ENCODE data around the gene FAM174C. TPM values are rescaled to one million over a fixed set of nuclear protein-coding genes. Genes with fewer than 3 reads are reported as not detected.
A peak's percentile ranks its signal among the peaks of the same experiment; 100 is the strongest.

The FAM174C gene
- total and polyA plus RNA-seq, 8 donors: 6.2 to 240 (median 78.1) TPM

DNA sequence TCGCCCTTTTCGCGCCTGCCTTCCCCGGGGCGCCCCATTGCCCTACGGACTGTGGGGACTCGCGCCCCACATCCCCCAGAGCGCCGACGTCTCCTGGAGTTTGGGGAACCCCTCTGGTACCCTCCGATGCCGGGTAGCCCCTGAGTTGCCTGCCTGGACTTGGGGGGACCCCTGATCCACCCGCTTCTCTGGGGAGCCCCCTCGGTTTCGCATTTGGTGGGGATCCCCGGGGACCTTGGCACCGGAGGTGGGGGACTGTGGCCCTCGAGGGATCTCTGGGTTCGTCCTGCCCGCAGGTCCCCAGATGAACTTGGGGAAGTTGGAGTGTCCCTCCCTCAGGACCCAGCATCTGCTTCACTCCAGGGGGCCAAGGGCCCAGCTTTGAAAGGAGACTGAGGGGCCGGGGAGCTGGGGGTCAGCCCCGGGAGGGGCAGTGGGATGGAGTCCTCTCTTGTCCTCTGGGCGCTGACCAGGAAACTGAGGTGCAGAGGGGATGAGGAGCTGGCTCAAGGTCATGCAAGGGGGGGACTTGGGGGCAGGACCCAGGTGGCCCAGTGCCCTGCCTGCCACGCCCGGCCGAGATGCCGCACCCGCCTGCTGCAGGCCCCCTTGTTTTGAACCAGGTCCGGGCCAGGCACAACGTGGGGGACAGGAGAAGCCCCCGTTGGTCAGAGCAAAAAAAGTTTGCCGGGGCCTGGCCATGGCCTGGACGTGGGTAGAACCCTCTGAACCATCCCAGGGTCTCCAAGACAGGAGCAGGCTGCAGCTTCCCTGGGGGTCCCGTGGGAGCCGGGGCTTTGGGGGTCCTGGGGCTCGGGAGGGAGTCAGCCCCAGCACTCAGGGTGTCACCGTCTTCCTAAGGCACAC, 11.4 kb downstream of the FAM174C start:
- 26 to 41% (median 26%) methylated on average over 17 to 38 of the region's 38 CpGs for WGBS, 5 donors
- peak overlapping the region in 1 of 4 donors; percentile 28 for H3K4me3 ChIP-seq
- peaks cover 0 to 56% (median 38%) of the 10 kb centered on the region in 4 donors for H3K4me1 ChIP-seq
- no peaks in the 10 kb centered on the region for H3K9me3 ChIP-seq
- H3K27ac ChIP-seq: no peak overlapping the region
- no peak for DNase-seq
- no peaks in the 10 kb centered on the region for H3K36me3 ChIP-seq
- TF ChIP-seq, protein P1, sequence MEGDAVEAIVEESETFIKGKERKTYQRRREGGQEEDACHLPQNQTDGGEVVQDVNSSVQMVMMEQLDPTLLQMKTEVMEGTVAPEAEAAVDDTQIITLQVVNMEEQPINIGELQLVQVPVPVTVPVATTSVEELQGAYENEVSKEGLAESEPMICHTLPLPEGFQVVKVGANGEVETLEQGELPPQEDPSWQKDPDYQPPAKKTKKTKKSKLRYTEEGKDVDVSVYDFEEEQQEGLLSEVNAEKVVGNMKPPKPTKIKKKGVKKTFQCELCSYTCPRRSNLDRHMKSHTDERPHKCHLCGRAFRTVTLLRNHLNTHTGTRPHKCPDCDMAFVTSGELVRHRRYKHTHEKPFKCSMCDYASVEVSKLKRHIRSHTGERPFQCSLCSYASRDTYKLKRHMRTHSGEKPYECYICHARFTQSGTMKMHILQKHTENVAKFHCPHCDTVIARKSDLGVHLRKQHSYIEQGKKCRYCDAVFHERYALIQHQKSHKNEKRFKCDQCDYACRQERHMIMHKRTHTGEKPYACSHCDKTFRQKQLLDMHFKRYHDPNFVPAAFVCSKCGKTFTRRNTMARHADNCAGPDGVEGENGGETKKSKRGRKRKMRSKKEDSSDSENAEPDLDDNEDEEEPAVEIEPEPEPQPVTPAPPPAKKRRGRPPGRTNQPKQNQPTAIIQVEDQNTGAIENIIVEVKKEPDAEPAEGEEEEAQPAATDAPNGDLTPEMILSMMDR (IDR thresholded peaks at IDR 0.05): no peak
- no peak for TF ChIP-seq POLR2A (IDR thresholded peaks at IDR 0.05)
- no peak for TF ChIP-seq EP300 (IDR thresholded peaks at IDR 0.05)
- TF ChIP-seq POLR2AphosphoS5 (IDR thresholded peaks at IDR 0.05): no peak
- peaks cover 21 to 90% (median 82%) of the 10 kb centered on the region in 3 donors for H3K27me3 ChIP-seq
- intact Hi-C loops (cut with DNase I; ENCODE audit: low total_unique reads): loop anchor here (10.0 kb wide), 1 partner anchor 78 kb away; no protein-coding TSS in a partner anchor

DNA sequence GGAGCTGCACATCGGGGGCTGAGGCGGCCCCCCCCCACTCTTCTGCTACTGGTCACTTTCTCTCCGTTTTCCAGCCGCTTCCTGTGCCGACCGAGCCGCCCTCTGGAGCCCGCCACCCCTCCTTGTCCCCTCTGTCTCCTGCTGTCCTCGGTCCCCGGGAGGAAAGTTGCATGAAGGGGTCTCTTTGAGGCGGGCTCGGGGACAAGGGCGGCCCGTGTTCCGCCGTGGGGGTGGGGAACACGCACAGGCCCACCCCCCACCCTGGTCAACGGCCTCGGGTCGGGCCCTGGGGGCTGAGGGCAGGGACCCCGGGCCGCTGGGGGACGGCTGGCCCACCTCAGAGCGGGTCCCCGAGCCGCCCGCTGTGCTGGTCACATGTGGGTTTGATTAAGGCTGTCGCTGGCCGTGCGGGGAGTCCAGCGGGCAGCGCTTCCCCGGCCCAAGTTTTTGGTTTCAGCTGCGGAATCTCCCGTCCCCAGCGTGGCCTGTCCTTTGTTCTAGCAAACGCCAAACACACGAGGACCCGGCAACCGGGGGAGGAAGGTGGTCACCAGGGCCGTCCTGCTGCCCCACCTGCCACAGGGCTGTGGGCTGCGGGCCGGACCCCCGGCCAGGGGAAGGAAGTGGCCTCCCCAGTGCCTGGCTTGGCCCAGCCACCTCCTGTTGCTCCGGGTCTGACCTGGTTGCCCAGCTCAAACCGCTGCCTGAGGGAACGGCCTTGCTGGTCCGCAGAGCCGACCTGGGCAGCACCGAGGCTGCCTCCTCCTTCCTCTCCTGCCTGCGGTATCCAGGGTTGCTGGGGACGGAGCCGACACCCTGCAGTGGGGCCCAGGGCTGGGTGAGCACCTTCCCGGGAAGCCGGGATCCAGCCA, 12.3 kb downstream of the FAM174C start:
- no peak for TF ChIP-seq POLR2AphosphoS5 (IDR thresholded peaks at IDR 0.05)
- TF ChIP-seq, protein P1 (IDR thresholded peaks at IDR 0.05): no peak
- TF ChIP-seq POLR2A (IDR thresholded peaks at IDR 0.05): no peak
- TF ChIP-seq EP300 (IDR thresholded peaks at IDR 0.05): no peak
- peak in 1 of 2 donors; percentile 38 for DNase-seq
- Histone ChIP-seq H3K36me3 (no peaks in the 10 kb centered on the region), H3K27me3 (peaks cover 21 to 97% (median 91%) of the 10 kb centered on the region in 3 donors), H3K4me3 (no peak overlapping the region), H3K4me1 (peaks cover 0 to 60% (median 40%) of the 10 kb centered on the region in 4 donors), H3K27ac (no peak overlapping the region), H3K9me3 (no peaks in the 10 kb centered on the region)
- intact Hi-C loops (cut with DNase I; ENCODE audit: low total_unique reads): loop anchor here (10.0 kb wide), 1 partner anchor 77 kb away; no protein-coding TSS in a partner anchor
- WGBS, 5 donors: 22 to 38% (median 24%) methylated on average over 16 to 55 of the region's 55 CpGs

DNA sequence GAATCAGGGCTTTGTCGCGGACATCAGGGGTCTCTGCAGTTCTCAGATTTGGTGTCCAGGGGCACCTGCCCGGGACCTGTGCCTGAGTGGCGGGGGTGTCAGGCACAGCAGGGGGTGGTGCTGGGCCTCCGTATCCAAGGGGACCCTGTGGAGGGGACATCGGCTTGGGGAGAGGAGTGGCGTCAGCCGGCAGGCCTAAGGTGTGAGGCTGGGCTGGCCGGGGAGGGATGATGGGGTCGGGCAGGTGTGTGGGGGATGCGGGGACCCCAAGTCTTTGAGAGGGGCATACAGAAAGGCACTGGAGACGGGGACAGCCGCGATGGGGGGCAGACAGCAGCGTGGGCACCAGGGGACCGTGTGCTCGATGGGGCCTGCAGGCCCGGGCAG, 12.9 kb downstream of the FAM174C start:
- peaks cover 0 to 55% (median 37%) of the 10 kb centered on the region in 4 donors for H3K4me1 ChIP-seq
- no peak overlapping the region for H3K27ac ChIP-seq
- no peaks in the 10 kb centered on the region for H3K9me3 ChIP-seq
- TF ChIP-seq EP300 (IDR thresholded peaks at IDR 0.05): no peak
- TF ChIP-seq POLR2A (IDR thresholded peaks at IDR 0.05): no peak
- TF ChIP-seq POLR2AphosphoS5 (IDR thresholded peaks at IDR 0.05): no peak
- TF ChIP-seq, protein P1 (IDR thresholded peaks at IDR 0.05): no peak
- no peaks in the 10 kb centered on the region for H3K36me3 ChIP-seq
- H3K4me3 ChIP-seq: no peak overlapping the region
- no peak for DNase-seq
- 85 to 89% (median 87%) methylated on average over 14 to 18 of the region's 18 CpGs for WGBS, 5 donors
- H3K27me3 ChIP-seq: peaks cover 25 to 97% (median 92%) of the 10 kb centered on the region in 3 donors
- intact Hi-C loops (cut with DNase I; ENCODE audit: low total_unique reads): loop anchor here (10.0 kb wide), 1 partner anchor 77 kb away; no protein-coding TSS in a partner anchor
